Ascending aorta (tissue), 2 donors: ENCODE measurements around the gene BBS9. TPM values are rescaled to one million over a fixed set of nuclear protein-coding genes. Genes with fewer than 3 reads are reported as not detected.

Source experiments
- DNase-seq, 2 donors: peaks; one replicate each; pipeline ENCODE4 v3.0.0-alpha.2; 2019; ENCODE audit warnings: low spot score in 2 of 2
- H3K27ac ChIP-seq, 2 donors: fragments of 200-600 bp; sonication (generic); one replicate each; pipeline ENCODE4 v1.5.1; 2016 to 2017; ENCODE audit warnings: mild to moderate bottlenecking in 1 of 2
- H3K27me3 ChIP-seq: fragments of 200-600 bp; sonication (generic); one replicate; pipeline ENCODE4 v1.5.1; 2017
- H3K36me3 ChIP-seq, 2 donors: fragments of 200-600 bp; sonication (generic); one replicate each; pipeline ENCODE4 v1.5.1; 2016
- H3K4me1 ChIP-seq, 2 donors: fragments of 200-600 bp; sonication (generic); one replicate each; pipeline ENCODE4 v1.5.1; 2016 to 2017; ENCODE audit warnings: mild to moderate bottlenecking in 1 of 2
- H3K4me3 ChIP-seq, 2 donors: fragments of 200-600 bp; sonication (generic); one replicate each; pipeline ENCODE4 v1.5.1; 2016 to 2017; ENCODE audit warnings: mild to moderate bottlenecking in 1 of 2
- H3K9me3 ChIP-seq, 2 donors: fragments of 200-600 bp; sonication (generic); one replicate each; pipeline ENCODE4 v1.5.1; 2016
- intact Hi-C: fragments of 100-400 bp; cut with DNase I; formaldehyde crosslinking; loops from one replicate; pipeline ENCODE4 v1.15.1; 2023
- total RNA-seq: library from RNA; depleted of rRNA; stranded (reverse); fragments of >200 nt; gene quantifications from one replicate; pipeline ENCODE4 v1.1.0, GENCODE V29; 2016
- TF ChIP-seq, protein P1 (sequence below), 3 experiments: fragments of 200-600 bp in 2 of 3; fragments of 450-650 bp in 1 of 3; sonication (generic) in 2 of 3; IDR thresholded peaks; one replicate each; pipeline ENCODE4 v1.5.1; 2016 to 2019; ENCODE audit warnings: antibody characterized with exemption in 3 of 3, mild to moderate bottlenecking in 1 of 3, moderate library complexity in 1 of 3

Gene BBS9
- total RNA-seq, 1 donor from 2014 or later: 23.3 TPM

DNA sequence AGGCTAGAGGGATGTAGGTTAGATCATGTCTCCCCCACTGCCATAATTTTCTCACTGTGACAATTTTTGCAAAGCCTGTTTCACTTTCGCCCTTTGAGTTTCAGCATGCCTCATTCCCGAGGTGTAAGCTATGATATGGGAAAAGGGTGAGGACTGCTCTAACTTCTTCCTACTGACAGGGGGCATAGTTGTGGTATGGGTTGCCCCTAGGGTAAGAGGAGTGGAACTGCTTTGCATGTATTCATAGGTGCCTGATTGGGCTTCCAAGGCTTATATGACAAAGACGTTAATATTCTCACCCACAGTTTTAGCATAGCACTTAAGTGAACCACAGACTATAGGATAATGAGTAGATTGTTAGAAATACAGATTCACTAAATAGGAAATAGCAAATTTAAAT, 148.7 kb downstream of the BBS9 start:
- intact Hi-C loops: no loop called here
- Histone ChIP-seq H3K4me1 (no peaks in the 10 kb centered on the region), H3K27me3 (no peaks in the 10 kb centered on the region), H3K36me3 (peaks cover 6 to 17% of the 10 kb centered on the region in 2 donors), H3K27ac (no peak overlapping the region), H3K4me3 (no peak overlapping the region), H3K9me3 (peaks cover 0 to 19% of the 10 kb centered on the region in 2 donors)
- TF ChIP-seq, protein P1, sequence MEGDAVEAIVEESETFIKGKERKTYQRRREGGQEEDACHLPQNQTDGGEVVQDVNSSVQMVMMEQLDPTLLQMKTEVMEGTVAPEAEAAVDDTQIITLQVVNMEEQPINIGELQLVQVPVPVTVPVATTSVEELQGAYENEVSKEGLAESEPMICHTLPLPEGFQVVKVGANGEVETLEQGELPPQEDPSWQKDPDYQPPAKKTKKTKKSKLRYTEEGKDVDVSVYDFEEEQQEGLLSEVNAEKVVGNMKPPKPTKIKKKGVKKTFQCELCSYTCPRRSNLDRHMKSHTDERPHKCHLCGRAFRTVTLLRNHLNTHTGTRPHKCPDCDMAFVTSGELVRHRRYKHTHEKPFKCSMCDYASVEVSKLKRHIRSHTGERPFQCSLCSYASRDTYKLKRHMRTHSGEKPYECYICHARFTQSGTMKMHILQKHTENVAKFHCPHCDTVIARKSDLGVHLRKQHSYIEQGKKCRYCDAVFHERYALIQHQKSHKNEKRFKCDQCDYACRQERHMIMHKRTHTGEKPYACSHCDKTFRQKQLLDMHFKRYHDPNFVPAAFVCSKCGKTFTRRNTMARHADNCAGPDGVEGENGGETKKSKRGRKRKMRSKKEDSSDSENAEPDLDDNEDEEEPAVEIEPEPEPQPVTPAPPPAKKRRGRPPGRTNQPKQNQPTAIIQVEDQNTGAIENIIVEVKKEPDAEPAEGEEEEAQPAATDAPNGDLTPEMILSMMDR (IDR thresholded peaks at IDR 0.05): no peak
- no peak for DNase-seq

DNA sequence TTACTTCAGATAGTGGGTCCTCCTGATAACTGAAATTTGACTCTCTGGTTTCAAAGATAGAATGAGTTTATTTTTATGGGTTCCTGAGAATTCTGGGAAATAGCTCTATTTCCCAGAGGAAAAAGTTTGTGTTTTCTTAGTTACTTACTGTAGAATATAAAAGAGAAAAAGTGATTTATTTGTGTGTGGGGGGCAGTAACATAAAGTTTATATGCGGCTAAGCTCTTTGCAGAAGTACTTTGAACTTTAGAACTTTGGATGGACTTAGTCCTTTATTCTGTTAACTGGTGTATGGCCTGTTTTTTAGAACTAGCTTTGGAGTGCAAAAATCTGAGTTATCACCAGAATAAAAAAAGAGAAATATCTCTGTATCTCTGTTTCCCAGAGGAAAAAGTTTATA, 157.1 kb downstream of the BBS9 start:
- Histone ChIP-seq H3K4me3 (no peak overlapping the region), H3K36me3 (peaks cover 0 to 6% of the 10 kb centered on the region in 2 donors), H3K9me3 (peaks cover 4 to 14% of the 10 kb centered on the region in 2 donors), H3K27ac (no peak overlapping the region), H3K4me1 (no peaks in the 10 kb centered on the region), H3K27me3 (no peaks in the 10 kb centered on the region)
- no peak for DNase-seq
- intact Hi-C loops: no loop called here
- TF ChIP-seq, protein P1 (IDR thresholded peaks at IDR 0.05): no peak

DNA sequence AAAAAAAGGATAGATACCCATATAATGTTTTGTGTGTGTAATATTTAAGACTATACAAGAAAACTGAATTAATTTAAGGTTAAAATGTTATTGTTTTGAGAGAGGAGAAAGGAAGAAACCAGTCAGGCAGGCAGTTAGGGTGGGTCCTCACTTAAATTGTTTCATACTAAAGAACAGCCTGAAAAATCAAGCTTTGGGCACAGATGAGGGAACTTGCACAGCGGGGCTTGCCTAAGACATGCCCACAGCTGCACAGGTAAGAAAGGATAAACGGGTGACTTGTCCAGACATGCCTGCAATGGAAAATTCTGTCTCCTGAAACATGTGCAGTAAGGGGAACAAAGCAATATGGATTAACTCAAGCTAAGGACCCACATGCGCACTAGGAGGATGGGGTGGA, 158.4 kb downstream of the BBS9 start:
- TF ChIP-seq, protein P1 (IDR thresholded peaks at IDR 0.05): no peak
- Histone ChIP-seq H3K4me3 (no peak overlapping the region), H3K27ac (no peak overlapping the region), H3K4me1 (no peaks in the 10 kb centered on the region), H3K27me3 (no peaks in the 10 kb centered on the region), H3K36me3 (no peaks in the 10 kb centered on the region), H3K9me3 (peaks cover 4 to 14% of the 10 kb centered on the region in 2 donors)
- intact Hi-C loops: no loop called here
- DNase-seq: no peak

- DNase-seq: no peak
- Histone ChIP-seq H3K27me3 (no peaks in the 10 kb centered on the region), H3K36me3 (no peaks in the 10 kb centered on the region), H3K4me1 (peaks cover 0 to 4% of the 10 kb centered on the region in 2 donors), H3K4me3 (no peak overlapping the region), H3K9me3 (peaks cover 0 to 35% of the 10 kb centered on the region in 2 donors), H3K27ac (no peak overlapping the region)
- intact Hi-C loops: no loop called here
- TF ChIP-seq, protein P1 (IDR thresholded peaks at IDR 0.05): no peak
Measured at GRCh38 chr7:33298848-33299247, 169.5 kb downstream of the BBS9 start.

GRCh38 chr7:33299425-33299824, 170.1 kb downstream of the BBS9 start:
- H3K4me1 ChIP-seq: peaks cover 0 to 4% of the 10 kb centered on the region in 2 donors
- TF ChIP-seq, protein P1 (IDR thresholded peaks at IDR 0.05): no peak
- intact Hi-C loops: no loop called here

DNA sequence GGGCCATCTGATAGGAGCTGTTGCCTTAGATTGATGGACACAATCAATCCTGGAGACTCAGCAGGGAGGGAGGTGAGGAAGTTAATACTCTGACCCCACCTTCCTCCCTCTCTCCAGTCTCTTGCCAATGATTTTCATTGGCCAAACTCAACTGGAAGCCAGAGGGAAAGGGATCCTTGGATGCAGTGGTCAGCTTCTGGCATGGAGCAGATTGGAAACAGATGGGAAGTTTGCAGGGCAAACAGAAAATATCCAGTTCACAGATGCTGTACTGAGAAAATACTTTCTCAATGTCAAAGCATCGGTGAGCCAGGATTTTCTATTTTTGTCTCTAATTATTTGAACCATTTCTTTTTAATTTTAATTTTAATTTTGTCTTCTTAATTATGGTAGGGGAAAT, 170.8 kb downstream of the BBS9 start:
- peaks cover 0 to 35% of the 10 kb centered on the region in 2 donors for H3K9me3 ChIP-seq
- H3K4me3 ChIP-seq: no peak overlapping the region
- TF ChIP-seq, protein P1 (IDR thresholded peaks at IDR 0.05): no peak
- intact Hi-C loops: no loop called here
- peaks cover 0 to 4% of the 10 kb centered on the region in 2 donors for H3K4me1 ChIP-seq
- peaks cover 0 to 6% of the 10 kb centered on the region in 2 donors for H3K36me3 ChIP-seq
- DNase-seq: no peak
- no peaks in the 10 kb centered on the region for H3K27me3 ChIP-seq
- H3K27ac ChIP-seq: no peak overlapping the region

More at GRCh38 chr7:33299425-33299824, 170.1 kb downstream of the BBS9 start:
- Histone ChIP-seq H3K36me3 (peaks cover 0 to 5% of the 10 kb centered on the region in 2 donors), H3K27me3 (no peaks in the 10 kb centered on the region), H3K9me3 (peaks cover 0 to 35% of the 10 kb centered on the region in 2 donors), H3K4me3 (no peak overlapping the region), H3K27ac (no peak overlapping the region)
- DNase-seq: no peak
